ENCODE measurements around the gene CTR9.

The CTR9 gene

GRCh38 chr11:10779086-10779485 is 28.0 kb downstream of the CTR9 start:
- no peak for DNase-seq (ENCODE audit: low read depth in 1 of 2, low spot score in 1 of 2)

- DNase-seq (ENCODE audit: low read depth in 1 of 2, low spot score in 1 of 2), result no peak
Observed at GRCh38 chr11:10780040-10780439, 29.0 kb downstream of the CTR9 start.

- no peak for DNase-seq (ENCODE audit: low read depth in 1 of 2, low spot score in 1 of 2)
Observed at GRCh38 chr11:10784232-10785145, 33.4 kb downstream of the CTR9 start.

- DNase-seq (ENCODE audit: low read depth in 1 of 2, low spot score in 1 of 2), result no peak
Observed at GRCh38 chr11:10785146-10785474, 34.1 kb downstream of the CTR9 start.

GRCh38 chr11:10786451-10786850 is 35.4 kb downstream of the CTR9 start:
- DNase-seq (ENCODE audit: low read depth in 1 of 2, low spot score in 1 of 2), result no peak

- DNase-seq (ENCODE audit: low read depth in 1 of 2, low spot score in 1 of 2), result peak; percentile 70 to 75
Observed at GRCh38 chr11:10792385-10793068, 41.5 kb downstream of the CTR9 start.

GRCh38 chr11:10793470-10794255 is 42.6 kb downstream of the CTR9 start:
- no peak for DNase-seq (ENCODE audit: low read depth in 1 of 2, low spot score in 1 of 2)

GRCh38 chr11:10796191-10796590 is 45.1 kb downstream of the CTR9 start:
- DNase-seq (ENCODE audit: low read depth in 1 of 2, low spot score in 1 of 2), result no peak

GRCh38 chr11:10797001-10797400 is 46.0 kb downstream of the CTR9 start:
- no peak for DNase-seq (ENCODE audit: low read depth in 1 of 2, low spot score in 1 of 2)

- DNase-seq (ENCODE audit: low read depth in 1 of 2, low spot score in 1 of 2), result no peak
Observed at GRCh38 chr11:10797531-10797930, 46.5 kb downstream of the CTR9 start.

GRCh38 chr11:10798330-10798928 is 47.4 kb downstream of the CTR9 start:
- no peak for DNase-seq (ENCODE audit: low read depth in 1 of 2, low spot score in 1 of 2)

GRCh38 chr11:10800292-10800691 is 49.2 kb downstream of the CTR9 start:
- no peak for DNase-seq (ENCODE audit: low read depth in 1 of 2, low spot score in 1 of 2)

GRCh38 chr11:10803676-10804075 is 52.6 kb downstream of the CTR9 start:
- no peak for DNase-seq (ENCODE audit: low read depth in 1 of 2, low spot score in 1 of 2)

GRCh38 chr11:10805741-10806140 is 54.7 kb downstream of the CTR9 start:
- no peak for DNase-seq (ENCODE audit: low read depth in 1 of 2, low spot score in 1 of 2)

- DNase-seq (ENCODE audit: low read depth in 1 of 2, low spot score in 1 of 2), result no peak
Observed at GRCh38 chr11:10806206-10806605, 55.2 kb downstream of the CTR9 start.

- DNase-seq (ENCODE audit: low read depth in 1 of 2, low spot score in 1 of 2), result peak; percentile 8 to 35
Observed at GRCh38 chr11:10807493-10808234, 56.6 kb downstream of the CTR9 start.

- no peak for DNase-seq (ENCODE audit: low read depth in 1 of 2, low spot score in 1 of 2)
Observed at GRCh38 chr11:10808235-10808552, 57.1 kb downstream of the CTR9 start.

- peak; percentile 94 to 97 for DNase-seq (ENCODE audit: low read depth in 1 of 2, low spot score in 1 of 2)
Observed at GRCh38 chr11:10808553-10809372, 57.7 kb downstream of the CTR9 start, which contains the start of gene EIF4G2. Gene EIF4G2, minus strand, starts transcription at chr11:10808926.

- no peak for DNase-seq (ENCODE audit: low read depth in 1 of 2, low spot score in 1 of 2)
Observed at GRCh38 chr11:10809373-10810160, 58.5 kb downstream of the CTR9 start.
